ENCODE results near the gene QRICH2.

DNA sequence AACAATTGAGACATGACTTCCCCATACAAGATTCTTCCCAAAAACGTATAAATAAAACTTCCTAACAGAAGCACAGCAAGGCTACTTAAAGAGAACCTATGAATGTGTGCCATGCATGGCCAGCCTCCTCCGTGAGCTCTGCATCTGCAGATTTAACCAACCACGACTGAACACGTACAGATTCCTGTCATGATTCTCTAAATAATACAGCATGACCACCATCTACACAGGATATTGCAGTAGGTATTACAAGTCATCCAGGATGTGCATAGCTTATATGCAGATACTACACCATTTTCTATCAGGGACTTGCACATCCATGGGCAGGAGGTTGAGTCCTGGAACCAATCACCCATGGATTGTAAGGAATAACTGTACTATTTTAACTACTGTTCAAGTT, 1.4 kb upstream of the QRICH2 start:
- TF ChIP-seq, protein P1, sequence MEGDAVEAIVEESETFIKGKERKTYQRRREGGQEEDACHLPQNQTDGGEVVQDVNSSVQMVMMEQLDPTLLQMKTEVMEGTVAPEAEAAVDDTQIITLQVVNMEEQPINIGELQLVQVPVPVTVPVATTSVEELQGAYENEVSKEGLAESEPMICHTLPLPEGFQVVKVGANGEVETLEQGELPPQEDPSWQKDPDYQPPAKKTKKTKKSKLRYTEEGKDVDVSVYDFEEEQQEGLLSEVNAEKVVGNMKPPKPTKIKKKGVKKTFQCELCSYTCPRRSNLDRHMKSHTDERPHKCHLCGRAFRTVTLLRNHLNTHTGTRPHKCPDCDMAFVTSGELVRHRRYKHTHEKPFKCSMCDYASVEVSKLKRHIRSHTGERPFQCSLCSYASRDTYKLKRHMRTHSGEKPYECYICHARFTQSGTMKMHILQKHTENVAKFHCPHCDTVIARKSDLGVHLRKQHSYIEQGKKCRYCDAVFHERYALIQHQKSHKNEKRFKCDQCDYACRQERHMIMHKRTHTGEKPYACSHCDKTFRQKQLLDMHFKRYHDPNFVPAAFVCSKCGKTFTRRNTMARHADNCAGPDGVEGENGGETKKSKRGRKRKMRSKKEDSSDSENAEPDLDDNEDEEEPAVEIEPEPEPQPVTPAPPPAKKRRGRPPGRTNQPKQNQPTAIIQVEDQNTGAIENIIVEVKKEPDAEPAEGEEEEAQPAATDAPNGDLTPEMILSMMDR (IDR thresholded peaks at IDR 0.05), result no peak
- no peak for TF ChIP-seq EZH2phosphoT487 (IDR thresholded peaks at IDR 0.05)
